Left lung (tissue), 10 donors: ENCODE data around the gene FARP1. TPM values are rescaled to one million over a fixed set of nuclear protein-coding genes. Genes with fewer than 3 reads are reported as not detected.

ENCODE experiments used
- ATAC-seq: fragments of 200-7000 bp; cut with Tn5 transposase; one replicate; pipeline ENCODE4 v1.9.1; 2020; ENCODE audit warnings: moderate library complexity
- DNase-seq, 4 donors: peaks; one replicate each; pipeline ENCODE4 v3.0.0-alpha.2; 2013 to 2020
- H3K27ac ChIP-seq, 2 donors: fragments of 200-600 bp; sonication (generic) in 1 of 2; one replicate each; pipeline versions ENCODE4 v1.5.0 to v1.8.0; 2020 to 2021
- H3K27me3 ChIP-seq, 2 donors: fragments of 200-600 bp; sonication (generic) in 1 of 2; one replicate each; pipeline versions ENCODE4 v1.5.0 to v1.8.0; 2020 to 2021
- H3K36me3 ChIP-seq, 2 donors: fragments of 200-600 bp; sonication (generic) in 1 of 2; one replicate each; pipeline versions ENCODE4 v1.5.0 to v1.8.0; 2020 to 2021
- H3K4me1 ChIP-seq, 2 donors: fragments of 200-600 bp; one replicate each; pipeline ENCODE4 v1.8.0; 2021
- H3K4me3 ChIP-seq, 2 donors: fragments of 200-600 bp; sonication (generic) in 1 of 2; one replicate each; pipeline versions ENCODE4 v1.5.0 to v1.8.0; 2020 to 2021; ENCODE audit warnings: mild to moderate bottlenecking in 1 of 2
- H3K9me3 ChIP-seq, 2 donors: fragments of 200-600 bp; sonication (generic) in 1 of 2; one replicate each; pipeline versions ENCODE4 v1.5.0 to v1.8.0; 2020 to 2021
- CTCF ChIP-seq, 2 donors: fragments of 200-600 bp; sonication (generic) in 1 of 2; IDR thresholded peaks; one replicate each; pipeline versions ENCODE4 v1.5.0 to v1.8.0; 2021; ENCODE audit warnings: antibody characterized with exemption in 2 of 2
- intact Hi-C, 2 donors: fragments of 100-400 bp; cut with DNase I; formaldehyde crosslinking; loops; one replicate each; pipeline versions ENCODE4 v1.11.2 to v1.14.2; 2022
- polyA plus RNA-seq, 6 donors: library from polyadenylated mRNA; unstranded; fragments of 120-200 nt; gene quantifications; one replicate each; pipeline ENCODE4 v1.2.1, GENCODE V29; 2013; ENCODE audit not compliant: insufficient read length in 6 of 6
- total RNA-seq, 2 donors: library from RNA; stranded (reverse); fragmentation: NEBNext Ultra II Directional; extraction: Animal tissue kit (Norgen Biotek cat#: 25700); gene quantifications; one replicate each; pipeline ENCODE4 v1.2.1, GENCODE V29; 2021
- donor health status: DM: no; HTN: yes; CAD: no.
- donor health status: DM: no; HTN: no; CAD: no.

The FARP1 gene
- total and polyA plus RNA-seq, 8 donors: 78.9 to 142 (median 132) TPM

DNA sequence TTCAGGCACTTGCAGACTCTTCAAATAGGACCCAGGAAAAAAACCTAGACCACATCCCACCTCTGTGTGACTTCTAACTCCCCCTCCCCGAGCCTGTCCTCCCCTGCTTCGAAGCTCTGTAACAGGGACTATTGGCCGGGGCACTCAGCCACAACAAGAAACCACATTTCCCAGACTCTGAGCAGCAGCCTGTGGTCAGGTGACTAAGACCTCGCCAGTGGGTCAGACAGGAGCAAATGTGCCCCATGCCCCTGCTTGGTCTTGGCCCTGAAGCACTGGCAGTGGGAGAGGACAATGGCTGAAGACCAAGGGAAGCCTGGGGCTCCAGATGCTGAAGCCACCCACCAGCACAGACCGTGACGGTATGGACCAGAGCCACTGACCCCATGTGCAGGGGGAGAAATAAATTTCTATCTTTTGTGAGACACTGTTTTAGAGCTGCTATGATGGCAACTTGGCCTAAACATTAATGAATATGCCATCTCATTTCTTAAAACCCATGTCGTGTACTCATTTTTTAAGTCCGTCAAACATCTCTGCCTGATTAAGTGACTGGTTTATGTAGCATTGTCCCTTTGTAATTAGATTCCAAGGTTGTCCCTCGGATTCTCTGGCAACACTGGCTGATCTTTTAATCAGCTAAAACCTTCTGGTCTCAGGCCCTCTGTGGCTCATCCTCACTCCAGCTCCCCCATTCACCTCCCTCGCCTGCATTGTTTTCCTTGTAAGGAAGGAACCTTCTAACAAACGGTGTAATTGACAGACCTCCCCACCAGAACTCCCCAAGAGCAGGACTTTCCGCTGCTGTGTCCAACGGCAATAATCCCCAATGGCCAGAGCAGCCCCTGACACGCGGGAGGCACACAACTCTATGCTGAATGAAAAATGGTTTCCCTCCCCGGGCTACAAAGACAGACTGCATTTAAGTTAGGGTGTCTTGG, 335.6 kb downstream of the FARP1 start:
- no peak overlapping the region for H3K27ac ChIP-seq
- no peaks in the 10 kb centered on the region for H3K27me3 ChIP-seq
- ATAC-seq: no peak
- no peak for DNase-seq
- H3K4me3 ChIP-seq: no peak overlapping the region
- peaks cover 0 to 25% of the 10 kb centered on the region in 2 donors for H3K36me3 ChIP-seq
- H3K9me3 ChIP-seq: no peaks in the 10 kb centered on the region
- no peak for TF ChIP-seq CTCF (IDR thresholded peaks at IDR 0.05)
- H3K4me1 ChIP-seq: peaks cover 18 to 88% of the 10 kb centered on the region in 2 donors
- intact Hi-C loops: loop anchor here in 1 of 2 donors (10.0 kb wide), 1 partner anchor 96 kb away; the partner anchor contains the start of gene STK24

DNA sequence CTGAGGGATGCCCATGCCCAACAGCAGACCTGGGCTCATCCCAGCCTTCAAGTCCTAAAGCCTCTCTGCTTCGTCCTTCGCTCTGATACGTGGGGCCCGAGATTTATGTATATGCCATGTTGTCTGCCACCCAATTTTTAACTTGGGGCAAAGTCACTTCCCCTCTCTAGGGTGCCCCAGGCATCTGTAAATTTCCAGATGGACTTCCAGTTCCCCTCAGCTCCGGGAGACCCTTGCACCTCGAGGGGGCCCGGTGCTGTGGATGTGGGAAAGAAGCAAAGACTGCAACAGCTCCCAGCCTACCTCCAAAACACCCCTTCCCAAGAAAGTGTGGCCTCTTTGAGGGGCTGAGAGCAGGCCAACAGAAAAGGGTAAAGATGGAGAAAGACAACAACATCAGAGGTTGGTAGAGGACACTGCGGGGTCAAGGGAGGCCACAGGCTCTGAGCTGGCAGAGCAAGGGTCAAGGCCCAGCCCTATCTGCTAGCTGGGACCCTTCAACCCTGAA, 336.7 kb downstream of the FARP1 start:
- no peaks in the 10 kb centered on the region for H3K27me3 ChIP-seq
- TF ChIP-seq CTCF (IDR thresholded peaks at IDR 0.05): no peak
- H3K27ac ChIP-seq: no peak overlapping the region
- no peak for ATAC-seq
- DNase-seq: no peak
- intact Hi-C loops: loop anchor here in 1 of 2 donors (10.0 kb wide), 1 partner anchor 95 kb away; the partner anchor contains the start of gene STK24
- H3K4me1 ChIP-seq: peaks cover 29 to 94% of the 10 kb centered on the region in 2 donors
- no peaks in the 10 kb centered on the region for H3K9me3 ChIP-seq
- H3K4me3 ChIP-seq: no peak overlapping the region
- H3K36me3 ChIP-seq: peaks cover 0 to 14% of the 10 kb centered on the region in 2 donors

- no peaks in the 10 kb centered on the region for H3K9me3 ChIP-seq
- peaks cover 36 to 96% of the 10 kb centered on the region in 2 donors for H3K4me1 ChIP-seq
- H3K36me3 ChIP-seq: peaks cover 0 to 8% of the 10 kb centered on the region in 2 donors
- no peak for ATAC-seq
- no peak for DNase-seq
- H3K4me3 ChIP-seq: no peak overlapping the region
- H3K27ac ChIP-seq: no peak overlapping the region
- TF ChIP-seq CTCF (IDR thresholded peaks at IDR 0.05): no peak
- no peaks in the 10 kb centered on the region for H3K27me3 ChIP-seq
- intact Hi-C loops: no loop called here
These were observed 338.3 kb downstream of the FARP1 start for GRCh38 chr13:98480915-98481877.

DNA sequence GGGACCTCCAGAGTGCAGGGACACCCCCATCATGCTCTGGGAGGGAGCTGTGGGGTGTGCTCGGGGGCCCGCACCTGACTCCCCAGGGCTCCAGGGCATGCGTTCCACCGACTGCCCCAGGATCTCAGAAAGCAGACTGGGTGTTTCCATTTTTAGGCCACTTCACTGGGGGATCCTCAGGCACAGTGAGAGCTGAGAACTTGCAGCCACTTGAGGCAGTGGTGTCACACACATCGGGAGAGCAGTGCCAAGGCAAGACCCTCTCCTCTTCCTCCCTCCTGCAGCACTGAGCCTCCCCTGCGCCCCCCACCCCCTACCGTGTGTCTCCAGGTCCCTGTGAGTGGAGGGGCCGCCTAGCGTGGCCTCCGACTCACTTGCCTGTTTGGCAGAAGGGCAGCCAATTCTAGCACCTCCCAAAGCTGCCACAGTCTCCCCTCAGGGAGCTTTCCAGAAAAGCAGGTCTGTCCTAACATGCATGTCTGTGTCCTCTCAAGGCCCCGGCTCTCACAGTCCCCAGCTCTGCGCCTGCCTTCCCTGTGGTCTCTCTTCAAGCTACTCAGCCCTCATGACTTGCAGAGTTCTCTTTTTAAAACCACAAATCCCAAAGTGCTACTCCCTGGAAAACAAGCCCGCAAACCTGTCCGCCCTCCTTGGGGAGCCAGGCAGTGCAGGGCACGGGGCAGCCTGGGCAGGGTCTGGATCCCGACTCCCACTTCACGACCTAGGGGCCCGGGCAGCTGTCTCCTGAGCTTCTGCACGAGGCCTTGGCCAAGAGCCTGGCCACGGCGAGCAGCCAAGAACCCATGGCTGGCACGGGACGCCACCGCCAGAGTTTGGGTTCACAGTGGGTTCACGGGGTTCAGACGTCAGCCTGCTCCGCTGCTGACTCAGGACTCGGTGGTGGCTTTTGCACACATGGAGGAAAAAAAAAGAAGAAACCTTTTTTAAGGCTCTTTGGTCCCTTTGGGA, 339.9 kb downstream of the FARP1 start:
- intact Hi-C loops: no loop called here
- ATAC-seq (peak; percentile 50), DNase-seq (peak in 2 of 4 donors; percentile 77 to 87)
- Histone ChIP-seq H3K27me3 (no peaks in the 10 kb centered on the region), H3K4me1 (peaks cover 30 to 91% of the 10 kb centered on the region in 2 donors), H3K4me3 (no peak overlapping the region), H3K27ac (peak overlapping the region; percentile 88 to 89), H3K36me3 (peaks cover 0 to 8% of the 10 kb centered on the region in 2 donors), H3K9me3 (no peaks in the 10 kb centered on the region)
- no peak for TF ChIP-seq CTCF (IDR thresholded peaks at IDR 0.05)
